NT2/D1 (cell line): ENCODE data around the gene ADARB2.

Experiments used
- DNase-seq: peaks from one replicate; pipeline ENCODE4 v3.0.0-alpha.2; 2011; ENCODE audit warnings: low read depth, low spot score
- H3K27me3 ChIP-seq: 2 replicates; pipeline ENCODE4 v1.6.0; 2011; ENCODE audit warnings: mild to moderate bottlenecking; ENCODE audit not compliant: insufficient read length, insufficient read depth
- H3K36me3 ChIP-seq: 2 replicates; pipeline ENCODE4 v1.6.1; 2011; ENCODE audit warnings: mild to moderate bottlenecking, low read length, mixed read lengths; ENCODE audit not compliant: insufficient read depth, insufficient read length
- H3K4me1 ChIP-seq: 2 replicates; pipeline ENCODE4 v1.5.1; 2011; ENCODE audit not compliant: insufficient read depth, insufficient read length
- H3K4me3 ChIP-seq: 2 replicates; pipeline ENCODE4 v1.5.1; 2011; ENCODE audit warnings: low read depth; ENCODE audit not compliant: insufficient read length
- H3K9ac ChIP-seq: 2 replicates; pipeline ENCODE4 v1.6.0; 2011; ENCODE audit warnings: low read depth; ENCODE audit not compliant: insufficient read length
- H3K9me3 ChIP-seq: 2 replicates; pipeline ENCODE4 v1.5.1; 2011; ENCODE audit warnings: mild to moderate bottlenecking, low read length; ENCODE audit not compliant: insufficient read depth
- SUZ12 ChIP-seq: IDR thresholded peaks from 2 replicates; pipeline ENCODE4 v1.6.1; 2011; ENCODE audit not compliant: insufficient read length, insufficient read depth; ENCODE audit errors: extremely low read depth
- YY1 ChIP-seq: IDR thresholded peaks from 2 replicates; pipeline ENCODE4 v1.6.1; 2011; ENCODE audit not compliant: insufficient read length, insufficient read depth
- ZNF274 ChIP-seq: IDR thresholded peaks from 2 replicates; pipeline ENCODE4 v1.6.1; 2011; ENCODE audit warnings: mild to moderate bottlenecking, low read depth, low read length

ADARB2 gene

GRCh38 chr10:1128649-1129048 lies 608.7 kb downstream of the ADARB2 start:
- H3K36me3 ChIP-seq, result peaks cover 65% of the 10 kb centered on the region
- H3K27me3 ChIP-seq, result no peaks in the 10 kb centered on the region
- H3K4me3 ChIP-seq, result no peak overlapping the region
- TF ChIP-seq YY1 (no peak), SUZ12 (no peak), ZNF274 (no peak)
- DNase-seq, result no peak
- H3K9me3 ChIP-seq, result no peaks in the 10 kb centered on the region
- H3K9ac ChIP-seq, result no peak overlapping the region
- H3K4me1 ChIP-seq, result no peaks in the 10 kb centered on the region

DNA sequence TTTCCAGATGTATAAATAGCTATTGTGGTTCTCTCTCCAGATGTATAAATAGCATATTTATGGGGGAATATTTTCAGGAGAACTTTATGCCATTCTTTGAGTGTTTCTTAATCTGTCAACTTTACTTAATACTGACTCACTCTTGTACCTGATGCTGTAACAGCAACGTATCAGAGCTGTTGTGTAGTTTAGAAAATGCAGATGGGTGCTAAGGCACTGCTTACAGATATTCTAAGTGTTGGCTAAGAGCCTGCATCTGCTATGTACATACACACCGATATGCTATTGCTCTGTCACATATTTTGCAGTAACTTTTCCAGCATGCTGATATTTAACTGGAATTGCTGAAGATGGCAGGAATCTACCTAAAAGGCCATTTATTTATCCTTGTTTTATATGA lies 609.2 kb downstream of the ADARB2 start:
- H3K36me3 ChIP-seq, result peaks cover 68% of the 10 kb centered on the region
- no peak for TF ChIP-seq SUZ12
- no peak for TF ChIP-seq ZNF274
- TF ChIP-seq YY1, result no peak
- DNase-seq, result no peak

DNA sequence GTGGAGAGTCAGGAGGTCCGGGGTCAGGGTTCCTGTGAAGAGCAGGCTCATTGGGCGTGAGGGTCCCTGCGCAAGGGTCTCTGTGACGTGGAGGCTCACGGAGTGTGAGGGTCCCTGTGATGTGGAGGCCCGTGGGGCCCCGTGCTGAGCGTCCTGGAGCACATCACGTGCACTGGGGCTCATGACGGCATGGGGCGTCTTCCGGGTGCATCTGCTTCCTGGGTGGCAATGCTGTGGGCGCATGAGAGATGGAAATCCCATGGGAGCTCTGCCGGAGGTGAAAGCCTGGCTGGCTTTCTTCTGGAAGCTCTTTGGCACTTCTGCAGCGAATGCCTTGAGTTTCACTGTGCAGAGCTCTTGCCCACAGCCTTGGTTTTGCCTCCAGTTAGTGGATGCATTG lies 609.7 kb downstream of the ADARB2 start:
- TF ChIP-seq ZNF274 (no peak), SUZ12 (no peak), YY1 (no peak)
- no peak overlapping the region for H3K4me3 ChIP-seq
- H3K9ac ChIP-seq, result no peak overlapping the region
- H3K27me3 ChIP-seq, result no peaks in the 10 kb centered on the region
- H3K9me3 ChIP-seq, result no peaks in the 10 kb centered on the region
- peaks cover 69% of the 10 kb centered on the region for H3K36me3 ChIP-seq
- no peaks in the 10 kb centered on the region for H3K4me1 ChIP-seq
- no peak for DNase-seq

More for the DNA sequence above, 609.2 kb downstream of the ADARB2 start:
- Histone ChIP-seq H3K9me3 (no peaks in the 10 kb centered on the region), H3K9ac (no peak overlapping the region), H3K27me3 (no peaks in the 10 kb centered on the region), H3K4me3 (no peak overlapping the region), H3K4me1 (no peaks in the 10 kb centered on the region)
